A549 (cell line): ENCODE results near the gene SYCE1.

ENCODE experiments used
- CEBPB ChIP-seq, 2 experiments: fragments of >200 bp in 1 of 2; sonication (Bioruptor Twin) in 1 of 2; formaldehyde crosslinking in 1 of 2; IDR thresholded peaks; 2 replicates each; pipeline ENCODE4 v1.6.1; 2012 to 2016
- CTCF ChIP-seq: fragments of >200 bp; sonication (Bioruptor Twin); formaldehyde crosslinking; IDR thresholded peaks from 3 replicates; pipeline ENCODE4 v1.5.1; 2016
- EP300 ChIP-seq, 2 experiments: fragments of >200 bp; sonication (Bioruptor Twin); formaldehyde crosslinking; IDR thresholded peaks; 2 replicates in 1 of 2; 3 replicates in 1 of 2; pipeline ENCODE4 v1.6.1; 2016 to 2017
- KDM1A ChIP-seq: fragments of 200-600 bp; sonication (generic); IDR thresholded peaks from 2 replicates; pipeline ENCODE4 v1.6.1; 2016; ENCODE audit warnings: low read depth, mild to moderate bottlenecking
- MAZ ChIP-seq: fragments of 150-350 bp; IDR thresholded peaks from 2 replicates; pipeline ENCODE4 v1.6.1; 2014; ENCODE audit warnings: antibody characterized with exemption, low read depth, low read length, borderline replicate concordance
- POLR2A ChIP-seq: IDR thresholded peaks from 2 replicates; pipeline ENCODE4 v1.6.1; 2012; ENCODE audit warnings: mild to moderate bottlenecking, low read length
- POLR2AphosphoS2 ChIP-seq: conservative IDR thresholded peaks from 2 replicates; pipeline ENCODE4 v1.6.1; 2012; ENCODE audit warnings: low read length, improper control_type of control experiment, inconsistent platforms
- RARB ChIP-seq: fragments of 250-450 bp; sonication (Bioruptor Pico); IDR thresholded peaks from 2 replicates; pipeline ENCODE4 v1.8.0; 2021; ENCODE audit warnings: mild to moderate bottlenecking, moderate library complexity
- TF ChIP-seq, protein P1 (sequence below): fragments of 450-650 bp; IDR thresholded peaks from 2 replicates; pipeline ENCODE4 v1.6.1; 2014; ENCODE audit warnings: antibody characterized with exemption

DNA sequence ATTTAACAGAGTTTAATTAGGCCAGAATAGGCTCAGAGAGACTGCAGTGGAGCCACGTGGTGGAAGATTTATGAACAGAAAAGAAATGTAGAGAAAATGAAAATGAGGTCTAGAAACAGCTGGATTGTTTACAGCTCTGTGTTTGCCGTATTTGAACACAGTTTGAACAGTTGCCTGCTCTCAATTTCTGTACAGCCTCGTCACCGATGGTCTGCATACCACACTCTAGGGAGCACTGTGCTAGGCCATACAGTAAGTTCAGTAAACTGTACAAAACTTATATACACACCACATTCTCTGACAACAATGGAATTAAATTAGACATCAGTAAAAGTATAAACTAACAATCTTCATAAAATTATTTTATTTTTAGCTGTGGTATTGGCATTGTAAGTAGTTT lies 49.3 kb downstream of the SYCE1 start:
- TF ChIP-seq CEBPB (IDR thresholded peaks at IDR 0.05) (no peak), CTCF (no peak), MAZ (no peak), EP300 (IDR thresholded peaks at IDR 0.05) (no peak), POLR2A (no peak), RARB (CRISPR knock-in tag) (no peak), KDM1A (no peak), POLR2AphosphoS2 (no peak)
- TF ChIP-seq, protein P1, sequence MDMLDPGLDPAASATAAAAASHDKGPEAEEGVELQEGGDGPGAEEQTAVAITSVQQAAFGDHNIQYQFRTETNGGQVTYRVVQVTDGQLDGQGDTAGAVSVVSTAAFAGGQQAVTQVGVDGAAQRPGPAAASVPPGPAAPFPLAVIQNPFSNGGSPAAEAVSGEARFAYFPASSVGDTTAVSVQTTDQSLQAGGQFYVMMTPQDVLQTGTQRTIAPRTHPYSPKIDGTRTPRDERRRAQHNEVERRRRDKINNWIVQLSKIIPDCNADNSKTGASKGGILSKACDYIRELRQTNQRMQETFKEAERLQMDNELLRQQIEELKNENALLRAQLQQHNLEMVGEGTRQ, result no peak
